Activated B cell treated with CpG ODN at 0.5 μM for 24 hours (primary cell): ENCODE measurements around the gene JMJD1C. TPM values are rescaled to one million over a fixed set of nuclear protein-coding genes. Genes with fewer than 3 reads are reported as not detected.

Experiments used
- ATAC-seq: fragments of 200-7000 bp; cut with Tn5 transposase; one replicate; pipeline ENCODE4 v1.10.0; 2021; ENCODE audit warnings: low read depth, mild to moderate bottlenecking, moderate library complexity
- CTCF ChIA-PET: fragments of 350-600 bp; sonication (Branson Sonifier 250); formaldehyde crosslinking; loops from one replicate; lab custom pipeline; 2021; ENCODE audit warnings: antibody characterized with exemption; lab: Charles Lee
- POLR2A ChIA-PET: fragments of 350-600 bp; sonication (Branson Sonifier 250); formaldehyde crosslinking; loops from one replicate; lab custom pipeline; 2021; ENCODE audit warnings: antibody characterized with exemption; lab: Charles Lee
- DNase-seq: peaks from one replicate; pipeline ENCODE4 v3.0.0; 2022
- H3K27ac Mint-ChIP-seq: one replicate; pipeline ENCODE4 v1.8.0; 2020; ENCODE audit warnings: mixed read lengths
- H3K27me3 Mint-ChIP-seq: one replicate; pipeline ENCODE4 v1.8.0; 2021; ENCODE audit warnings: mixed read lengths
- H3K36me3 Mint-ChIP-seq: one replicate; pipeline ENCODE4 v1.8.0; 2021; ENCODE audit warnings: low read depth, mixed read lengths
- H3K4me1 Mint-ChIP-seq: one replicate; pipeline ENCODE4 v1.8.0; 2021; ENCODE audit warnings: mixed read lengths
- H3K4me3 Mint-ChIP-seq: one replicate; pipeline ENCODE4 v1.8.0; 2020; ENCODE audit warnings: mild to moderate bottlenecking, mixed read lengths
- H3K9me3 Mint-ChIP-seq: one replicate; pipeline ENCODE4 v1.8.0; 2020; ENCODE audit warnings: mixed read lengths
- intact Hi-C: fragments of 100-400 bp; cut with micrococcal nuclease; formaldehyde crosslinking; loops from one replicate; pipeline ENCODE4 v1.15.1; 2024
- total RNA-seq: library from RNA; stranded (reverse); gene quantifications from 2 replicates; pipeline ENCODE4 v1.2.3, GENCODE V29; 2022
- TF ChIP-seq, protein P1 (sequence below): fragments of 200-600 bp; IDR thresholded peaks from one replicate; pipeline ENCODE4 v1.8.0; 2022; ENCODE audit warnings: antibody characterized with exemption, mild to moderate bottlenecking

Gene JMJD1C
- total RNA-seq, 1 donor from 2014 or later = 176 TPM

DNA sequence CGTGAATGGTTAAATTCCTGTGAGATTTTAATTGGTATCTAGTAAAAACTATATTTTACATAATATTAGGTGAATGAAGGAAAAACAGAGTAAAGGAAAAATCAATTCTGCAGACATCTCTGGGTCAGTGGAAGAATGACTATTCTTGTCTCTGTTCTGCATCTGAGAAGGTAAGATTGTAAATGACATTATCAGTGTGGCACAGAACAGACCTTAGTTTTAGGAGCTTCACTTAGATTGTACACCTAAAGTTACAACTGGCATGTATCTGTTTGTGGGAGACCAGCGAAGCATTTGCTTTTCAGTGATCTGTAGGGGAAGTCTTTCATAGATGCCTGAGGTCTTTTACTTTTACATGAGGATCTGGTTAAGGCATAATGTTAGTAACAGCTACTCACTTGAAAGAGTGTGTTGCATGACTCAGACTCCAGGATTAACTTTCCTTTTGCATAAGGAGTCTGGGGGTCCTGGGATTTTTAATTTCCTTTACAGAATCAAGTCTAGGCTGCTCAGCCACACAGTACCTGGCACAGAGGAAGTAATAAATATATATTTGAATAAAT is 56.2 kb downstream of the JMJD1C start:
- ChIA-PET POLR2A (interaction anchor here (1.2 kb wide), 1 partner anchor 12 kb away, joined by 3 read pairs; no protein-coding TSS in a partner anchor), CTCF (no interaction called here)
- DNase-seq (no peak), ATAC-seq (no peak)
- H3K9me3 Mint-ChIP-seq = no peaks in the 10 kb centered on the region
- H3K36me3 Mint-ChIP-seq = peaks cover 10% of the 10 kb centered on the region
- TF ChIP-seq, protein P1, sequence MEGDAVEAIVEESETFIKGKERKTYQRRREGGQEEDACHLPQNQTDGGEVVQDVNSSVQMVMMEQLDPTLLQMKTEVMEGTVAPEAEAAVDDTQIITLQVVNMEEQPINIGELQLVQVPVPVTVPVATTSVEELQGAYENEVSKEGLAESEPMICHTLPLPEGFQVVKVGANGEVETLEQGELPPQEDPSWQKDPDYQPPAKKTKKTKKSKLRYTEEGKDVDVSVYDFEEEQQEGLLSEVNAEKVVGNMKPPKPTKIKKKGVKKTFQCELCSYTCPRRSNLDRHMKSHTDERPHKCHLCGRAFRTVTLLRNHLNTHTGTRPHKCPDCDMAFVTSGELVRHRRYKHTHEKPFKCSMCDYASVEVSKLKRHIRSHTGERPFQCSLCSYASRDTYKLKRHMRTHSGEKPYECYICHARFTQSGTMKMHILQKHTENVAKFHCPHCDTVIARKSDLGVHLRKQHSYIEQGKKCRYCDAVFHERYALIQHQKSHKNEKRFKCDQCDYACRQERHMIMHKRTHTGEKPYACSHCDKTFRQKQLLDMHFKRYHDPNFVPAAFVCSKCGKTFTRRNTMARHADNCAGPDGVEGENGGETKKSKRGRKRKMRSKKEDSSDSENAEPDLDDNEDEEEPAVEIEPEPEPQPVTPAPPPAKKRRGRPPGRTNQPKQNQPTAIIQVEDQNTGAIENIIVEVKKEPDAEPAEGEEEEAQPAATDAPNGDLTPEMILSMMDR = no peak
- no peaks in the 10 kb centered on the region for H3K27me3 Mint-ChIP-seq
- H3K4me1 Mint-ChIP-seq = peaks cover 19% of the 10 kb centered on the region
- no peak overlapping the region for H3K27ac Mint-ChIP-seq
- H3K4me3 Mint-ChIP-seq = no peak overlapping the region
- intact Hi-C loops = no loop called here

DNA sequence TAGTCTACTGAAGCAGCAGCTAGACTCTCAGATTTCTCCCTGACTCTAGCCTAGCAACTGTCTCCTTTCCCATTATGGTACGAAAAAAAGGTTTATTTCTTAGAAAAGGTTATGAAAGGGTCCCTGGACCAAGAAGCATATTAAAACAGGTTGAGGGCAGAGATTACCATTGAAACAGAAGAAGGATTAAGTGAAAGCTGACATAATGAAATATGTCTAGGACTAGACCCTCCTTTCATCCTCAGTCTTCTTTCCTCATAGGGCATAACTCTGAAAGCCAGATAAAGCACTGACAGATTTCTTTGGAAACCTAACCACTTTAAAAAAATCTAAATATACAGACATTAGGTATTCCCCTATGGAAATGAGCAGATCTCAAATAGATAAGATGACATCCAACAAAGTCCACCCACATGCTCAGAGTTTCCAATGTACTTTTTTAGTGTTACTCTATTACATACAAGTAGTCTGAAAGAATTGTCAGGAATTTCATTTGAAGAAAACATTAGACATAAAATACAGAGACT is 58.6 kb downstream of the JMJD1C start:
- H3K27me3 Mint-ChIP-seq = no peaks in the 10 kb centered on the region
- ATAC-seq (no peak), DNase-seq (no peak)
- H3K27ac Mint-ChIP-seq = no peak overlapping the region
- peaks cover 19% of the 10 kb centered on the region for H3K4me1 Mint-ChIP-seq
- no peak overlapping the region for H3K4me3 Mint-ChIP-seq
- peaks cover 10% of the 10 kb centered on the region for H3K36me3 Mint-ChIP-seq
- TF ChIP-seq, protein P1 = no peak
- POLR2A ChIA-PET = no interaction called here
- CTCF ChIA-PET = no interaction called here
- H3K9me3 Mint-ChIP-seq = no peaks in the 10 kb centered on the region
- intact Hi-C loops = no loop called here

DNA sequence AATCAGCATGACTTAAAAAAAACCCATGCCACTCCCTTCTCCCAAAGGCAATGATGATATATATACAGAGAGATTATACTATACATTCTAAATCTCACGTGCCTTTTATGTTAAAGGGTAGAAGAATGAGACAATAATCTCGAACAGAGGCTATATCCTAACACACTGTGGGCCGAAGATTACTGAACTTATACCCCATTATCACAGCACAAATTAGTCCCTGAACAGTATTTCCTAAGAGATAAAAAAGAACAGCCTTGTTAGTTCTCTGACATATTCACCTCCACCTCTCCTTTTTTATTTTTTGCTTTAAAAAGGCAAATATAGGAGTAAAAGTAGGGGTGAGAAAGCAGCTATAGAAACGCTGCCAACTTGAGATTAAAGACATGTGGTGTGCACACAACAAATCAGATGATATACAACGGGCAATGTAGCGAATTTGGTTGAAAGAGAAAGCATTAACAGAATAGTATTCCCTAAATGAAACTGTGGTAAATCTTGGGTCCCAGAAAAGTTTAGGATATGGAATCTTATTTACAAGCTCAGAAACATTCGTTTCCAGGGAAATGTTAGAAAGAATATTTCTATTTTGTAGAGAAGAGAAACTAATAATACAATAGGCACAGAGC is 69.5 kb downstream of the JMJD1C start:
- intact Hi-C loops = no loop called here
- CTCF ChIA-PET = no interaction called here
- Mint-ChIP-seq H3K27ac (no peak overlapping the region), H3K4me1 (no peaks in the 10 kb centered on the region), H3K36me3 (peaks cover 7% of the 10 kb centered on the region), H3K4me3 (no peak overlapping the region), H3K9me3 (no peaks in the 10 kb centered on the region), H3K27me3 (no peaks in the 10 kb centered on the region)
- TF ChIP-seq, protein P1 = no peak
- POLR2A ChIA-PET = interaction anchor here (0.5 to 0.6 kb wide), 2 partner anchors 151 to 430 kb away, joined by 9 to 12 read pairs; no protein-coding TSS in a partner anchor
- ATAC-seq (no peak), DNase-seq (no peak)

DNA sequence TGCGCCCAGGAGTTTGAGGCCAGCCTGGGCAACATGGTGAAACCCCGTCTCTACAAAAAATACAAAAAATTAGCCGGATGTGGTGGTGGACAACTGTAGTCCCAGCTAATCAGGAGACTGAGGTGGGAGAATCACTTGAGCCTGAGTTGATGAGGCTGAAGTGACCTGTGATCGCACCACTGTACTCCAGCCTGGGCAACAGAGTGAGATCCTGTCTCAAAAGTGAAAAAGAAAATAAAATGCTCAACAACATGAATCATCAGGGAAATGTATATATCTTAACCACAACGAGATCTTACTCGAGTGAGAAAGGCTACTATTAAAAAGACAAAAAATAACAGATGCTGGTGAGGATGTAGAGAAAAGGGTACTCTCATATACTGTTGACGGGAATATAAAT is 72.7 kb downstream of the JMJD1C start:
- Mint-ChIP-seq H3K9me3 (peaks cover 12% of the 10 kb centered on the region), H3K36me3 (peaks cover 13% of the 10 kb centered on the region), H3K4me3 (no peak overlapping the region), H3K4me1 (peaks cover 11% of the 10 kb centered on the region), H3K27ac (no peak overlapping the region), H3K27me3 (no peaks in the 10 kb centered on the region)
- POLR2A ChIA-PET = no interaction called here
- no peak for DNase-seq
- TF ChIP-seq, protein P1 = no peak
- CTCF ChIA-PET = no interaction called here
- no peak for ATAC-seq
- intact Hi-C loops = no loop called here

DNA sequence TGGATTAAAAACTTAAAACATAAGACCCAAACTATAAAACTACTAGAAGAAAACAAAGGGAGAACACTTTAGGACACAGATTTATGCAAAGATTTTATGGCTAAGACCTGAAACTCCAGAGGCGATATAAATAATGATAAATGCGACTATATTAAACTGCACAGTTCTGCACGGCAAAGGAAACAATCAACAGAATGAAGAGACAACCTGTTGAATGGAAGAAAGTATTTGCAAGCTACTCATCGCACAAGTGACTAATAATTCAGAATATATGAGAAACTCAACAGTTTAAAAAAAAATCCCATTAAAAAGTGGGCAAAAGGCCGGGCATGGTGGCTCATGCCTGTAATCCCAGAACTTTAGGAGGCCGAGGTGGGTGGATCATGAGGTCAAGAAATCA is 73.6 kb downstream of the JMJD1C start:
- H3K36me3 Mint-ChIP-seq = peaks cover 13% of the 10 kb centered on the region
- no peak overlapping the region for H3K4me3 Mint-ChIP-seq
- intact Hi-C loops = no loop called here
- no peak for ATAC-seq
- POLR2A ChIA-PET = no interaction called here
- H3K9me3 Mint-ChIP-seq = peaks cover 12% of the 10 kb centered on the region
- CTCF ChIA-PET = no interaction called here
- no peaks in the 10 kb centered on the region for H3K27me3 Mint-ChIP-seq
- TF ChIP-seq, protein P1 = no peak
- peaks cover 16% of the 10 kb centered on the region for H3K4me1 Mint-ChIP-seq
- no peak overlapping the region for H3K27ac Mint-ChIP-seq
- no peak for DNase-seq
